Heart left ventricle (tissue), 16 donors: ENCODE results near the gene CCNB2. TPM values are rescaled to one million over a fixed set of nuclear protein-coding genes. Genes with fewer than 3 reads are reported as not detected.

Source experiments
- ATAC-seq, 4 donors: fragments of 200-7000 bp; cut with Tn5 transposase; one replicate each; pipeline ENCODE4 v1.9.1; 2020 to 2022; ENCODE audit warnings: moderate library complexity in 4 of 4, mild to moderate bottlenecking in 3 of 4, moderate number of reproducible peaks in 1 of 4
- DNase-seq, 5 donors: peaks; one replicate each; pipeline ENCODE4 v3.0.0-alpha.2; 2020
- H3K27ac ChIP-seq, 12 donors: fragments of 200-600 bp; sonication (generic) in 4 of 12; one replicate each; pipeline versions ENCODE4 v1.5.0 to v1.8.0; 2016 to 2022; ENCODE audit warnings: mild to moderate bottlenecking in 2 of 12
- H3K27me3 ChIP-seq, 9 donors: fragments of 200-600 bp; sonication (generic) in 2 of 9; one replicate each; pipeline versions ENCODE4 v1.5.1 to v1.8.0; 2016 to 2022; ENCODE audit warnings: mild to moderate bottlenecking in 3 of 9
- H3K36me3 ChIP-seq, 9 donors: fragments of 200-600 bp; sonication (generic) in 2 of 9; one replicate each; pipeline versions ENCODE4 v1.5.0 to v1.8.0; 2018 to 2022; ENCODE audit warnings: mild to moderate bottlenecking in 2 of 9
- H3K4me1 ChIP-seq, 12 donors: fragments of 200-600 bp; sonication (generic) in 4 of 12; one replicate each; pipeline versions ENCODE4 v1.5.0 to v1.8.0; 2016 to 2022; ENCODE audit warnings: mild to moderate bottlenecking in 3 of 12
- H3K4me3 ChIP-seq, 12 donors: fragments of 200-600 bp; sonication (generic) in 4 of 12; one replicate each; pipeline versions ENCODE4 v1.5.0 to v1.8.0; 2017 to 2022; ENCODE audit warnings: mild to moderate bottlenecking in 9 of 12, moderate library complexity in 4 of 12
- H3K9me3 ChIP-seq, 12 donors: fragments of 200-600 bp; sonication (generic) in 4 of 12; one replicate each; pipeline versions ENCODE4 v1.5.0 to v1.8.0; 2016 to 2022; ENCODE audit warnings: mild to moderate bottlenecking in 1 of 12
- CTCF ChIP-seq, 12 donors: fragments of 200-600 bp; sonication (generic) in 4 of 12; IDR thresholded peaks; one replicate each; pipeline versions ENCODE4 v1.5.0 to v1.8.0; 2018 to 2022; ENCODE audit warnings: antibody characterized with exemption in 12 of 12, mild to moderate bottlenecking in 5 of 12
- POLR2A ChIP-seq, 2 donors: fragments of 450-650 bp; IDR thresholded peaks; one replicate each; pipeline ENCODE4 v1.6.1; 2017; ENCODE audit warnings: antibody characterized with exemption in 2 of 2, mild to moderate bottlenecking in 2 of 2, moderate library complexity in 2 of 2
- WGBS, 4 donors: extraction: QIAGEN DNeasy Blood & Tissue Kit in 2 of 4; methylation state at CpG; one replicate each; pipeline versions ENCODE4 v1.1.5 to v1.1.7; 2013 to 2018; 5-methylcytosine and 5-hydroxymethylcytosine counted together
- intact Hi-C, 10 donors: fragments of 100-400 bp; cut with DNase I; formaldehyde crosslinking; loops; one replicate each; pipeline versions ENCODE4 v1.11.1 to v1.14.2; 2022
- polyA plus RNA-seq, 2 donors: library from polyadenylated mRNA; stranded (reverse); fragments of 200-250 nt; gene quantifications; one replicate each; pipeline ENCODE4 v1.2.3, GENCODE V29; 2013
- total RNA-seq, 9 donors: library from RNA; depleted of rRNA in 2 of 9; stranded (reverse); fragments of >200 nt in 2 of 9; fragmentation: NEBNext Ultra II Directional in 3 of 9; extraction: Animal tissue kit (Norgen Biotek cat#: 25700) in 3 of 9; gene quantifications; one replicate each; pipeline versions ENCODE4 v1.1.0 to v1.2.4, GENCODE V29; 2016 to 2023
- donor health status: ischemic (EF 13 %, LVEDD 7.1; RV severe dilation, severe dysfunction).
- donor health status: healthy with polysubstance abuse.
- donor health status: DM: no; HTN: yes; CAD: no.
- donor health status: DM: no; HTN: no; CAD: no.
- donor health status: ischemic (EF 25% LVEDD 6.9; RV normal size, moderate dysfunction).
- donor health status: ischemic (EF 25% LVEDD 5.7; RV mildly dilated, moderate dysfunction).
- donor health status: healthy.
- donor health status: DM: yes; HTN: yes; CAD: no.
- donor health status: ischemic (EF 35%, LVEDD 5.7; RV mildly dilated, moderate dysfunction).
- donor health status: nonischemic (EF 11% LVEDD 7.7; RV severe dilation, severe dysfunction).
- donor health status: DM: yes; HTN: yes; CAD: no.
- donor health status: PGD.
- donor health status: ischemic (EF 29% LVEDD 5.4; RV normal size, mild dysfunction).
- donor health status: nonischemic (EF 23%, LVEDD 6.1; RV moderate dilation, normal function).

CCNB2 gene
- total and polyA plus RNA-seq, 11 donors = 0.18 to 6.3 (median 0.55) TPM; not detected in 3

GRCh38 chr15:59153466-59153865 lies 48.5 kb downstream of the CCNB2 start:
- TF ChIP-seq CTCF (IDR thresholded peaks at IDR 0.05) (no peak), POLR2A (IDR thresholded peaks at IDR 0.05) (no peak)
- H3K4me1 ChIP-seq = peaks cover 0 to 4% (median 0%) of the 10 kb centered on the region in 12 donors
- H3K4me3 ChIP-seq = no peak overlapping the region
- no peaks in the 10 kb centered on the region for H3K9me3 ChIP-seq
- DNase-seq = no peak
- WGBS, 4 donors = 91 to 97% (median 93%) methylated on average over 7 to 8 of the region's 8 CpGs
- H3K27me3 ChIP-seq = no peaks in the 10 kb centered on the region
- ATAC-seq = no peak
- no peak overlapping the region for H3K27ac ChIP-seq
- peaks cover 2 to 92% (median 80%) of the 10 kb centered on the region in 9 donors for H3K36me3 ChIP-seq
- intact Hi-C loops = no loop called here

GRCh38 chr15:59154243-59154642 lies 49.3 kb downstream of the CCNB2 start:
- ATAC-seq = no peak
- Histone ChIP-seq H3K4me1 (peaks cover 0 to 4% (median 0%) of the 10 kb centered on the region in 12 donors), H3K4me3 (no peak overlapping the region), H3K27ac (no peak overlapping the region), H3K27me3 (no peaks in the 10 kb centered on the region), H3K9me3 (no peaks in the 10 kb centered on the region), H3K36me3 (peaks cover 2 to 99% (median 81%) of the 10 kb centered on the region in 9 donors)
- no peak for TF ChIP-seq POLR2A (IDR thresholded peaks at IDR 0.05)
- TF ChIP-seq CTCF (IDR thresholded peaks at IDR 0.05) = no peak
- no peak for DNase-seq
- intact Hi-C loops = no loop called here
- 83 to 96% (median 95%) methylated on average over 5 to 8 of the region's 8 CpGs for WGBS, 4 donors

- intact Hi-C loops = no loop called here
- no peak for TF ChIP-seq CTCF (IDR thresholded peaks at IDR 0.05)
- TF ChIP-seq POLR2A (IDR thresholded peaks at IDR 0.05) = no peak
- no peak overlapping the region for H3K27ac ChIP-seq
- H3K4me1 ChIP-seq = no peaks in the 10 kb centered on the region
- H3K27me3 ChIP-seq = no peaks in the 10 kb centered on the region
- DNase-seq = no peak
- H3K36me3 ChIP-seq = peaks cover 2 to 97% (median 80%) of the 10 kb centered on the region in 9 donors
- no peaks in the 10 kb centered on the region for H3K9me3 ChIP-seq
- 90 to 99% (median 95%) methylated on average over 4 of the region's 4 CpGs for WGBS, 4 donors
- ATAC-seq = no peak
- no peak overlapping the region for H3K4me3 ChIP-seq
Measured at GRCh38 chr15:59155431-59155830, 50.5 kb downstream of the CCNB2 start.

- no peak for TF ChIP-seq POLR2A (IDR thresholded peaks at IDR 0.05)
- TF ChIP-seq CTCF (IDR thresholded peaks at IDR 0.05) = no peak
- H3K9me3 ChIP-seq = no peaks in the 10 kb centered on the region
- intact Hi-C loops = no loop called here
- ATAC-seq = no peak
- no peak for DNase-seq
- H3K27me3 ChIP-seq = no peaks in the 10 kb centered on the region
- H3K4me1 ChIP-seq = no peaks in the 10 kb centered on the region
- H3K4me3 ChIP-seq = no peak overlapping the region
- H3K36me3 ChIP-seq = peaks cover 2 to 99% (median 85%) of the 10 kb centered on the region in 9 donors
- WGBS, 4 donors = 96 to 98% (median 98%) methylated on average over 5 of the region's 5 CpGs
- no peak overlapping the region for H3K27ac ChIP-seq
Measured at GRCh38 chr15:59157396-59157795, 52.5 kb downstream of the CCNB2 start.
